GM23338 (cell line): ENCODE results near the gene MICALL1.

Experiments
- ETS1 ChIP-seq: IDR thresholded peaks from 2 replicates; pipeline ENCODE4 v1.6.1; 2016; ENCODE audit warnings: antibody characterized with exemption
- EZH2 ChIP-seq: fragments of 200-600 bp; sonication (generic); IDR thresholded peaks from one replicate; pipeline ENCODE4 v1.8.0; 2017; ENCODE audit warnings: antibody characterized with exemption, mild to moderate bottlenecking, low read depth; ENCODE audit not compliant: unreplicated experiment
- EZH2phosphoT487 ChIP-seq: fragments of 200-600 bp; sonication (generic); IDR thresholded peaks from one replicate; pipeline ENCODE4 v1.8.1; 2018; ENCODE audit warnings: antibody characterized with exemption; ENCODE audit not compliant: unreplicated experiment
- POLR2AphosphoS5 ChIP-seq: IDR thresholded peaks from 2 replicates; pipeline ENCODE4 v1.6.1; 2016; ENCODE audit warnings: antibody characterized with exemption, low read depth
- STAT1 ChIP-seq: IDR thresholded peaks from one replicate; pipeline ENCODE4 v1.6.1; 2016; ENCODE audit warnings: antibody characterized with exemption; ENCODE audit not compliant: unreplicated experiment
- ZNF114 ChIP-seq: fragments of 250-450 bp; sonication (Bioruptor Pico); IDR thresholded peaks from 2 replicates; pipeline ENCODE4 v1.5.0; 2020; ENCODE audit warnings: mild to moderate bottlenecking, moderate library complexity
- TF ChIP-seq, protein P1 (sequence below), 2 experiments: fragments of 200-600 bp in 1 of 2; sonication (generic) in 1 of 2; conservative IDR thresholded peaks; 2 replicates each; pipeline versions ENCODE4 v1.5.1 to v1.6.1; 2016 to 2017; ENCODE audit warnings: antibody characterized with exemption in 2 of 2, low read depth in 2 of 2, mild to moderate bottlenecking in 2 of 2, moderate library complexity in 1 of 2
- TF ChIP-seq, protein P2 (sequence below): IDR thresholded peaks from one replicate; pipeline ENCODE4 v1.6.1; 2018; ENCODE audit warnings: antibody characterized with exemption; ENCODE audit not compliant: unreplicated experiment

GRCh38 chr22:37933711-37934376 is 27.7 kb downstream of the MICALL1 start:
- TF ChIP-seq, protein P1, sequence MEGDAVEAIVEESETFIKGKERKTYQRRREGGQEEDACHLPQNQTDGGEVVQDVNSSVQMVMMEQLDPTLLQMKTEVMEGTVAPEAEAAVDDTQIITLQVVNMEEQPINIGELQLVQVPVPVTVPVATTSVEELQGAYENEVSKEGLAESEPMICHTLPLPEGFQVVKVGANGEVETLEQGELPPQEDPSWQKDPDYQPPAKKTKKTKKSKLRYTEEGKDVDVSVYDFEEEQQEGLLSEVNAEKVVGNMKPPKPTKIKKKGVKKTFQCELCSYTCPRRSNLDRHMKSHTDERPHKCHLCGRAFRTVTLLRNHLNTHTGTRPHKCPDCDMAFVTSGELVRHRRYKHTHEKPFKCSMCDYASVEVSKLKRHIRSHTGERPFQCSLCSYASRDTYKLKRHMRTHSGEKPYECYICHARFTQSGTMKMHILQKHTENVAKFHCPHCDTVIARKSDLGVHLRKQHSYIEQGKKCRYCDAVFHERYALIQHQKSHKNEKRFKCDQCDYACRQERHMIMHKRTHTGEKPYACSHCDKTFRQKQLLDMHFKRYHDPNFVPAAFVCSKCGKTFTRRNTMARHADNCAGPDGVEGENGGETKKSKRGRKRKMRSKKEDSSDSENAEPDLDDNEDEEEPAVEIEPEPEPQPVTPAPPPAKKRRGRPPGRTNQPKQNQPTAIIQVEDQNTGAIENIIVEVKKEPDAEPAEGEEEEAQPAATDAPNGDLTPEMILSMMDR (conservative IDR thresholded peaks at IDR 0.05; ENCODE audit: low read depth in 2 of 2) = peak; percentile 85 to 93
- TF ChIP-seq POLR2AphosphoS5 (no peak), ZNF114 (CRISPR knock-in tag) (no peak), ETS1 (no peak), STAT1 (no peak), EZH2phosphoT487 (no peak), EZH2 (no peak)
- TF ChIP-seq, protein P2, sequence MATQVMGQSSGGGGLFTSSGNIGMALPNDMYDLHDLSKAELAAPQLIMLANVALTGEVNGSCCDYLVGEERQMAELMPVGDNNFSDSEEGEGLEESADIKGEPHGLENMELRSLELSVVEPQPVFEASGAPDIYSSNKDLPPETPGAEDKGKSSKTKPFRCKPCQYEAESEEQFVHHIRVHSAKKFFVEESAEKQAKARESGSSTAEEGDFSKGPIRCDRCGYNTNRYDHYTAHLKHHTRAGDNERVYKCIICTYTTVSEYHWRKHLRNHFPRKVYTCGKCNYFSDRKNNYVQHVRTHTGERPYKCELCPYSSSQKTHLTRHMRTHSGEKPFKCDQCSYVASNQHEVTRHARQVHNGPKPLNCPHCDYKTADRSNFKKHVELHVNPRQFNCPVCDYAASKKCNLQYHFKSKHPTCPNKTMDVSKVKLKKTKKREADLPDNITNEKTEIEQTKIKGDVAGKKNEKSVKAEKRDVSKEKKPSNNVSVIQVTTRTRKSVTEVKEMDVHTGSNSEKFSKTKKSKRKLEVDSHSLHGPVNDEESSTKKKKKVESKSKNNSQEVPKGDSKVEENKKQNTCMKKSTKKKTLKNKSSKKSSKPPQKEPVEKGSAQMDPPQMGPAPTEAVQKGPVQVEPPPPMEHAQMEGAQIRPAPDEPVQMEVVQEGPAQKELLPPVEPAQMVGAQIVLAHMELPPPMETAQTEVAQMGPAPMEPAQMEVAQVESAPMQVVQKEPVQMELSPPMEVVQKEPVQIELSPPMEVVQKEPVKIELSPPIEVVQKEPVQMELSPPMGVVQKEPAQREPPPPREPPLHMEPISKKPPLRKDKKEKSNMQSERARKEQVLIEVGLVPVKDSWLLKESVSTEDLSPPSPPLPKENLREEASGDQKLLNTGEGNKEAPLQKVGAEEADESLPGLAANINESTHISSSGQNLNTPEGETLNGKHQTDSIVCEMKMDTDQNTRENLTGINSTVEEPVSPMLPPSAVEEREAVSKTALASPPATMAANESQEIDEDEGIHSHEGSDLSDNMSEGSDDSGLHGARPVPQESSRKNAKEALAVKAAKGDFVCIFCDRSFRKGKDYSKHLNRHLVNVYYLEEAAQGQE = no peak
